SK-N-MC (cell line): ENCODE measurements around the gene TTLL12.

Source experiments
- DNase-seq: peaks from one replicate; pipeline ENCODE4 v3.0.0-alpha.2; 2011; ENCODE audit warnings: low read depth, low spot score
- H3K27ac ChIP-seq: fragments of 200-600 bp; sonication (generic); 2 replicates; pipeline ENCODE4 v1.5.1; 2016; ENCODE audit warnings: mixed run types
- H3K36me3 ChIP-seq: fragments of 200-600 bp; sonication (generic); 2 replicates; pipeline ENCODE4 v1.6.1; 2017; ENCODE audit warnings: antibody characterized with exemption, low read length, mixed read lengths; ENCODE audit not compliant: insufficient read depth
- H3K4me3 ChIP-seq: fragments of 200-600 bp; sonication (generic); 2 replicates; pipeline ENCODE4 v1.5.1; 2016
- H3K9ac ChIP-seq: fragments of 200-600 bp; sonication (generic); 2 replicates; pipeline ENCODE4 v1.8.0; 2017; ENCODE audit warnings: mixed run types, mixed read lengths; ENCODE audit not compliant: insufficient read length
- H3K9me3 ChIP-seq: fragments of 200-600 bp; sonication (generic); 2 replicates; pipeline ENCODE4 v1.6.1; 2017; ENCODE audit warnings: low read depth, mild to moderate bottlenecking, antibody characterized with exemption, low read length, moderate library complexity, mixed read lengths
- EZH2 ChIP-seq: fragments of 200-600 bp; sonication (generic); IDR thresholded peaks from one replicate; pipeline ENCODE4 v1.6.1; 2017; ENCODE audit warnings: antibody characterized with exemption
- FOXP2 ChIP-seq: optimal IDR thresholded peaks from 2 replicates; pipeline ENCODE3; 2011; ENCODE audit warnings: mild to moderate bottlenecking, moderate library complexity; ENCODE audit not compliant: insufficient read depth; ENCODE audit errors: extremely low read length, control extremely low read depth
- POLR2AphosphoS5 ChIP-seq: IDR thresholded peaks from 2 replicates; pipeline ENCODE4 v1.6.1; 2012; ENCODE audit warnings: mild to moderate bottlenecking, low read depth, low read length, borderline replicate concordance

TTLL12 gene

GRCh38 chr22:43220625-43221380 is 33.9 kb upstream of the TTLL12 start:
- Histone ChIP-seq H3K27ac (no peak overlapping the region), H3K9me3 (no peaks in the 10 kb centered on the region), H3K36me3 (no peaks in the 10 kb centered on the region), H3K4me3 (no peak overlapping the region), H3K9ac (no peak overlapping the region)
- no peak for TF ChIP-seq POLR2AphosphoS5
- no peak for TF ChIP-seq EZH2
- TF ChIP-seq FOXP2, result no peak
- DNase-seq, result no peak

- no peak for DNase-seq
- TF ChIP-seq EZH2, result no peak
- no peak for TF ChIP-seq POLR2AphosphoS5
- TF ChIP-seq FOXP2, result no peak
- Histone ChIP-seq H3K9me3 (no peaks in the 10 kb centered on the region), H3K27ac (no peak overlapping the region), H3K4me3 (no peak overlapping the region), H3K36me3 (no peaks in the 10 kb centered on the region), H3K9ac (no peak overlapping the region)
Measured at GRCh38 chr22:43218786-43219185, 31.9 kb upstream of the TTLL12 start.

- DNase-seq, result no peak
- H3K9ac ChIP-seq, result no peak overlapping the region
- H3K27ac ChIP-seq, result no peak overlapping the region
- TF ChIP-seq FOXP2 (no peak), EZH2 (no peak), POLR2AphosphoS5 (no peak)
- H3K9me3 ChIP-seq, result no peaks in the 10 kb centered on the region
- H3K4me3 ChIP-seq, result no peak overlapping the region
- H3K36me3 ChIP-seq, result no peaks in the 10 kb centered on the region
Measured at GRCh38 chr22:43217285-43218030, 30.5 kb upstream of the TTLL12 start.

- no peak for TF ChIP-seq FOXP2
- TF ChIP-seq POLR2AphosphoS5, result no peak
- no peak for TF ChIP-seq EZH2
- Histone ChIP-seq H3K27ac (no peak overlapping the region), H3K9ac (no peak overlapping the region), H3K36me3 (no peaks in the 10 kb centered on the region), H3K9me3 (no peaks in the 10 kb centered on the region), H3K4me3 (no peak overlapping the region)
- DNase-seq, result no peak
Measured at GRCh38 chr22:43216738-43217137, 29.8 kb upstream of the TTLL12 start.

- no peak overlapping the region for H3K4me3 ChIP-seq
- no peak overlapping the region for H3K27ac ChIP-seq
- no peak overlapping the region for H3K9ac ChIP-seq
- no peak for TF ChIP-seq FOXP2
- TF ChIP-seq EZH2, result no peak
- no peaks in the 10 kb centered on the region for H3K36me3 ChIP-seq
- DNase-seq, result no peak
- H3K9me3 ChIP-seq, result no peaks in the 10 kb centered on the region
Measured at GRCh38 chr22:43213962-43214361, 27.0 kb upstream of the TTLL12 start.

- Histone ChIP-seq H3K9me3 (no peaks in the 10 kb centered on the region), H3K4me3 (no peak overlapping the region), H3K9ac (no peak overlapping the region), H3K36me3 (no peaks in the 10 kb centered on the region), H3K27ac (no peak overlapping the region)
- TF ChIP-seq FOXP2 (no peak), EZH2 (no peak)
- no peak for DNase-seq
Measured at GRCh38 chr22:43213051-43213450, 26.1 kb upstream of the TTLL12 start.

GRCh38 chr22:43212434-43212952 is 25.6 kb upstream of the TTLL12 start:
- Histone ChIP-seq H3K9me3 (no peaks in the 10 kb centered on the region), H3K36me3 (no peaks in the 10 kb centered on the region), H3K4me3 (no peak overlapping the region), H3K27ac (no peak overlapping the region), H3K9ac (no peak overlapping the region)
- DNase-seq, result no peak
- TF ChIP-seq EZH2, result no peak
- no peak for TF ChIP-seq FOXP2
- no peak for TF ChIP-seq POLR2AphosphoS5

- no peak overlapping the region for H3K27ac ChIP-seq
- no peak for DNase-seq
- no peak overlapping the region for H3K9ac ChIP-seq
- no peak overlapping the region for H3K4me3 ChIP-seq
- H3K36me3 ChIP-seq, result no peaks in the 10 kb centered on the region
- H3K9me3 ChIP-seq, result no peaks in the 10 kb centered on the region
- TF ChIP-seq EZH2 (no peak), POLR2AphosphoS5 (no peak), FOXP2 (no peak)
Measured at GRCh38 chr22:43211941-43212433, 25.1 kb upstream of the TTLL12 start.
